Measurements from ENCODE around the gene PAX3.

PAX3 gene

GRCh38 chr2:222241128-222241870, 57.5 kb downstream of the PAX3 start:
- H3K36me3 Mint-ChIP-seq = no peaks in the 10 kb centered on the region
- no peaks in the 10 kb centered on the region for H3K9me3 Mint-ChIP-seq (ENCODE audit: low read depth)
- H3K4me1 Mint-ChIP-seq (ENCODE audit: low read depth) = no peaks in the 10 kb centered on the region
- H3K4me3 Mint-ChIP-seq = no peak overlapping the region
- no peak overlapping the region for H3K27ac Mint-ChIP-seq
- H3K27me3 Mint-ChIP-seq = peaks cover 18% of the 10 kb centered on the region

- Mint-ChIP-seq H3K27me3 (peaks cover 18% of the 10 kb centered on the region), H3K36me3 (no peaks in the 10 kb centered on the region)
Observed at GRCh38 chr2:222240676-222241049, 58.1 kb downstream of the PAX3 start.

GRCh38 chr2:222239945-222240675, 58.7 kb downstream of the PAX3 start:
- peaks cover 16% of the 10 kb centered on the region for H3K27me3 Mint-ChIP-seq
- no peaks in the 10 kb centered on the region for H3K36me3 Mint-ChIP-seq

More at GRCh38 chr2:222240676-222241049, 58.1 kb downstream of the PAX3 start:
- H3K4me1 Mint-ChIP-seq (ENCODE audit: low read depth) = no peaks in the 10 kb centered on the region
- H3K4me3 Mint-ChIP-seq = no peak overlapping the region
- no peak overlapping the region for H3K27ac Mint-ChIP-seq
- no peaks in the 10 kb centered on the region for H3K9me3 Mint-ChIP-seq (ENCODE audit: low read depth)

GRCh38 chr2:222239091-222239490, 59.7 kb downstream of the PAX3 start:
- Mint-ChIP-seq H3K27me3 (peaks cover 16% of the 10 kb centered on the region), H3K4me3 (no peak overlapping the region), H3K36me3 (no peaks in the 10 kb centered on the region), H3K27ac (no peak overlapping the region), H3K9me3 (ENCODE audit: low read depth) (no peaks in the 10 kb centered on the region), H3K4me1 (ENCODE audit: low read depth) (no peaks in the 10 kb centered on the region)

More at GRCh38 chr2:222239945-222240675, 58.7 kb downstream of the PAX3 start:
- no peaks in the 10 kb centered on the region for H3K4me1 Mint-ChIP-seq (ENCODE audit: low read depth)
- no peaks in the 10 kb centered on the region for H3K9me3 Mint-ChIP-seq (ENCODE audit: low read depth)
- no peak overlapping the region for H3K4me3 Mint-ChIP-seq
- no peak overlapping the region for H3K27ac Mint-ChIP-seq

GRCh38 chr2:222238072-222238471, 60.7 kb downstream of the PAX3 start:
- Mint-ChIP-seq H3K4me3 (no peak overlapping the region), H3K4me1 (ENCODE audit: low read depth) (no peaks in the 10 kb centered on the region), H3K27me3 (peaks cover 16% of the 10 kb centered on the region), H3K36me3 (no peaks in the 10 kb centered on the region), H3K9me3 (ENCODE audit: low read depth) (no peaks in the 10 kb centered on the region), H3K27ac (no peak overlapping the region)

- H3K4me3 Mint-ChIP-seq = no peak overlapping the region
- H3K36me3 Mint-ChIP-seq = no peaks in the 10 kb centered on the region
- H3K27me3 Mint-ChIP-seq = peaks cover 7% of the 10 kb centered on the region
- H3K4me1 Mint-ChIP-seq (ENCODE audit: low read depth) = no peaks in the 10 kb centered on the region
- no peaks in the 10 kb centered on the region for H3K9me3 Mint-ChIP-seq (ENCODE audit: low read depth)
- no peak overlapping the region for H3K27ac Mint-ChIP-seq
Observed at GRCh38 chr2:222232839-222233238, 66.0 kb downstream of the PAX3 start.

GRCh38 chr2:222232372-222232771, 66.4 kb downstream of the PAX3 start:
- peaks cover 7% of the 10 kb centered on the region for H3K27me3 Mint-ChIP-seq
- H3K36me3 Mint-ChIP-seq = no peaks in the 10 kb centered on the region
- H3K27ac Mint-ChIP-seq = no peak overlapping the region
- no peaks in the 10 kb centered on the region for H3K4me1 Mint-ChIP-seq (ENCODE audit: low read depth)
- H3K9me3 Mint-ChIP-seq (ENCODE audit: low read depth) = no peaks in the 10 kb centered on the region
- no peak overlapping the region for H3K4me3 Mint-ChIP-seq

GRCh38 chr2:222228054-222228453, 70.7 kb downstream of the PAX3 start:
- Mint-ChIP-seq H3K9me3 (ENCODE audit: low read depth) (no peaks in the 10 kb centered on the region), H3K4me3 (no peak overlapping the region), H3K27ac (no peak overlapping the region), H3K36me3 (no peaks in the 10 kb centered on the region), H3K27me3 (peaks cover 4% of the 10 kb centered on the region), H3K4me1 (ENCODE audit: low read depth) (no peaks in the 10 kb centered on the region)

GRCh38 chr2:222218786-222219185, 80.0 kb downstream of the PAX3 start:
- Mint-ChIP-seq H3K9me3 (ENCODE audit: low read depth) (no peaks in the 10 kb centered on the region), H3K36me3 (no peaks in the 10 kb centered on the region), H3K27me3 (no peaks in the 10 kb centered on the region), H3K4me1 (ENCODE audit: low read depth) (no peaks in the 10 kb centered on the region), H3K27ac (no peak overlapping the region), H3K4me3 (no peak overlapping the region)

GRCh38 chr2:222217712-222218111, 81.1 kb downstream of the PAX3 start:
- H3K9me3 Mint-ChIP-seq (ENCODE audit: low read depth) = no peaks in the 10 kb centered on the region
- H3K27me3 Mint-ChIP-seq = no peaks in the 10 kb centered on the region
- H3K27ac Mint-ChIP-seq = no peak overlapping the region
- no peaks in the 10 kb centered on the region for H3K4me1 Mint-ChIP-seq (ENCODE audit: low read depth)
- H3K4me3 Mint-ChIP-seq = no peak overlapping the region
- no peaks in the 10 kb centered on the region for H3K36me3 Mint-ChIP-seq

GRCh38 chr2:222214885-222215284, 83.9 kb downstream of the PAX3 start:
- no peak overlapping the region for H3K27ac Mint-ChIP-seq

GRCh38 chr2:222213049-222213448, 85.7 kb downstream of the PAX3 start:
- Mint-ChIP-seq H3K27me3 (peaks cover 2% of the 10 kb centered on the region), H3K27ac (no peak overlapping the region), H3K36me3 (no peaks in the 10 kb centered on the region), H3K9me3 (ENCODE audit: low read depth) (no peaks in the 10 kb centered on the region), H3K4me1 (ENCODE audit: low read depth) (no peaks in the 10 kb centered on the region), H3K4me3 (no peak overlapping the region)

More at GRCh38 chr2:222214885-222215284, 83.9 kb downstream of the PAX3 start:
- H3K9me3 Mint-ChIP-seq (ENCODE audit: low read depth) = no peaks in the 10 kb centered on the region
- no peak overlapping the region for H3K4me3 Mint-ChIP-seq
- no peaks in the 10 kb centered on the region for H3K36me3 Mint-ChIP-seq
- no peaks in the 10 kb centered on the region for H3K4me1 Mint-ChIP-seq (ENCODE audit: low read depth)
- H3K27me3 Mint-ChIP-seq = peaks cover 1% of the 10 kb centered on the region

GRCh38 chr2:222212571-222212970, 86.2 kb downstream of the PAX3 start:
- no peak overlapping the region for H3K4me3 Mint-ChIP-seq
- no peak overlapping the region for H3K27ac Mint-ChIP-seq
- H3K27me3 Mint-ChIP-seq = peaks cover 2% of the 10 kb centered on the region
- no peaks in the 10 kb centered on the region for H3K36me3 Mint-ChIP-seq
- no peaks in the 10 kb centered on the region for H3K9me3 Mint-ChIP-seq (ENCODE audit: low read depth)
- no peaks in the 10 kb centered on the region for H3K4me1 Mint-ChIP-seq (ENCODE audit: low read depth)

GRCh38 chr2:222208010-222208690, 90.6 kb downstream of the PAX3 start:
- no peaks in the 10 kb centered on the region for H3K36me3 Mint-ChIP-seq
- no peaks in the 10 kb centered on the region for H3K4me1 Mint-ChIP-seq (ENCODE audit: low read depth)
- H3K27me3 Mint-ChIP-seq = peaks cover 2% of the 10 kb centered on the region
- H3K4me3 Mint-ChIP-seq = no peak overlapping the region
- H3K9me3 Mint-ChIP-seq (ENCODE audit: low read depth) = no peaks in the 10 kb centered on the region
- no peak overlapping the region for H3K27ac Mint-ChIP-seq

GRCh38 chr2:222205136-222205535, 93.7 kb downstream of the PAX3 start:
- Mint-ChIP-seq H3K36me3 (no peaks in the 10 kb centered on the region), H3K9me3 (ENCODE audit: low read depth) (no peaks in the 10 kb centered on the region), H3K27me3 (peaks cover 2% of the 10 kb centered on the region), H3K27ac (no peak overlapping the region), H3K4me1 (ENCODE audit: low read depth) (no peaks in the 10 kb centered on the region), H3K4me3 (no peak overlapping the region)

All from activated naive CD8-positive, alpha-beta T cell (primary cell).